ENCODE data around the gene PODNL1. TPM values are rescaled to one million over a fixed set of nuclear protein-coding genes. Genes with fewer than 3 reads are reported as not detected.

PODNL1 gene
- total and polyA plus RNA-seq, 2 experiments from 2014 or later, result 0.24 TPM; not detected in 1

- ATAC-seq (no peak), DNase-seq (ENCODE audit: low spot score) (no peak)
- Histone ChIP-seq H3K4me3 (no peak overlapping the region), H4K20me1 (replicated peaks; ENCODE audit: insufficient read depth) (peaks cover 4% of the 10 kb centered on the region; the same call in 1 of the 2 replicates), H3K27me3 (ENCODE audit: insufficient read depth) (no peaks in the 10 kb centered on the region), H2AFZ (no peak overlapping the region), H3K36me3 (ENCODE audit: insufficient read depth) (peaks cover 7% of the 10 kb centered on the region; the same call in 1 of the 2 replicates), H3K79me2 (replicated peaks; ENCODE audit: insufficient read depth) (peaks cover 17% of the 10 kb centered on the region), H3K4me2 (no peak overlapping the region), H3F3A (replicated peaks; ENCODE audit: low read depth) (no peaks in the 10 kb centered on the region), H3K9me2 (ENCODE audit: insufficient read depth) (no peaks in the 10 kb centered on the region), H3K4me1 (ENCODE audit: insufficient read depth) (peaks cover 8% of the 10 kb centered on the region; the same call in 1 of the 2 replicates), H3K27ac (ENCODE audit: low read depth) (no peak overlapping the region)
- H3K27me3 Mint-ChIP-seq (ENCODE audit: insufficient read depth, low read depth, poor library complexity), result no peaks in the 10 kb centered on the region
- no peaks in the 10 kb centered on the region; the same call in 2 of the 3 replicates for H3K9me3 Mint-ChIP-seq
- no peak for TF ChIP-seq ZNF114 (CRISPR knock-in tag; IDR thresholded peaks at IDR 0.05)
- no peak for TF ChIP-seq NANOG (IDR thresholded peaks at IDR 0.05; ENCODE audit: borderline replicate concordance)
- TF ChIP-seq EZH2phosphoT487 (IDR thresholded peaks at IDR 0.05; ENCODE audit: unreplicated experiment), result no peak
- no peak for TF ChIP-seq CREB1 (CRISPR knock-in tag; IDR thresholded peaks at IDR 0.05; ENCODE audit: low read depth)
- TF ChIP-seq, protein P1, sequence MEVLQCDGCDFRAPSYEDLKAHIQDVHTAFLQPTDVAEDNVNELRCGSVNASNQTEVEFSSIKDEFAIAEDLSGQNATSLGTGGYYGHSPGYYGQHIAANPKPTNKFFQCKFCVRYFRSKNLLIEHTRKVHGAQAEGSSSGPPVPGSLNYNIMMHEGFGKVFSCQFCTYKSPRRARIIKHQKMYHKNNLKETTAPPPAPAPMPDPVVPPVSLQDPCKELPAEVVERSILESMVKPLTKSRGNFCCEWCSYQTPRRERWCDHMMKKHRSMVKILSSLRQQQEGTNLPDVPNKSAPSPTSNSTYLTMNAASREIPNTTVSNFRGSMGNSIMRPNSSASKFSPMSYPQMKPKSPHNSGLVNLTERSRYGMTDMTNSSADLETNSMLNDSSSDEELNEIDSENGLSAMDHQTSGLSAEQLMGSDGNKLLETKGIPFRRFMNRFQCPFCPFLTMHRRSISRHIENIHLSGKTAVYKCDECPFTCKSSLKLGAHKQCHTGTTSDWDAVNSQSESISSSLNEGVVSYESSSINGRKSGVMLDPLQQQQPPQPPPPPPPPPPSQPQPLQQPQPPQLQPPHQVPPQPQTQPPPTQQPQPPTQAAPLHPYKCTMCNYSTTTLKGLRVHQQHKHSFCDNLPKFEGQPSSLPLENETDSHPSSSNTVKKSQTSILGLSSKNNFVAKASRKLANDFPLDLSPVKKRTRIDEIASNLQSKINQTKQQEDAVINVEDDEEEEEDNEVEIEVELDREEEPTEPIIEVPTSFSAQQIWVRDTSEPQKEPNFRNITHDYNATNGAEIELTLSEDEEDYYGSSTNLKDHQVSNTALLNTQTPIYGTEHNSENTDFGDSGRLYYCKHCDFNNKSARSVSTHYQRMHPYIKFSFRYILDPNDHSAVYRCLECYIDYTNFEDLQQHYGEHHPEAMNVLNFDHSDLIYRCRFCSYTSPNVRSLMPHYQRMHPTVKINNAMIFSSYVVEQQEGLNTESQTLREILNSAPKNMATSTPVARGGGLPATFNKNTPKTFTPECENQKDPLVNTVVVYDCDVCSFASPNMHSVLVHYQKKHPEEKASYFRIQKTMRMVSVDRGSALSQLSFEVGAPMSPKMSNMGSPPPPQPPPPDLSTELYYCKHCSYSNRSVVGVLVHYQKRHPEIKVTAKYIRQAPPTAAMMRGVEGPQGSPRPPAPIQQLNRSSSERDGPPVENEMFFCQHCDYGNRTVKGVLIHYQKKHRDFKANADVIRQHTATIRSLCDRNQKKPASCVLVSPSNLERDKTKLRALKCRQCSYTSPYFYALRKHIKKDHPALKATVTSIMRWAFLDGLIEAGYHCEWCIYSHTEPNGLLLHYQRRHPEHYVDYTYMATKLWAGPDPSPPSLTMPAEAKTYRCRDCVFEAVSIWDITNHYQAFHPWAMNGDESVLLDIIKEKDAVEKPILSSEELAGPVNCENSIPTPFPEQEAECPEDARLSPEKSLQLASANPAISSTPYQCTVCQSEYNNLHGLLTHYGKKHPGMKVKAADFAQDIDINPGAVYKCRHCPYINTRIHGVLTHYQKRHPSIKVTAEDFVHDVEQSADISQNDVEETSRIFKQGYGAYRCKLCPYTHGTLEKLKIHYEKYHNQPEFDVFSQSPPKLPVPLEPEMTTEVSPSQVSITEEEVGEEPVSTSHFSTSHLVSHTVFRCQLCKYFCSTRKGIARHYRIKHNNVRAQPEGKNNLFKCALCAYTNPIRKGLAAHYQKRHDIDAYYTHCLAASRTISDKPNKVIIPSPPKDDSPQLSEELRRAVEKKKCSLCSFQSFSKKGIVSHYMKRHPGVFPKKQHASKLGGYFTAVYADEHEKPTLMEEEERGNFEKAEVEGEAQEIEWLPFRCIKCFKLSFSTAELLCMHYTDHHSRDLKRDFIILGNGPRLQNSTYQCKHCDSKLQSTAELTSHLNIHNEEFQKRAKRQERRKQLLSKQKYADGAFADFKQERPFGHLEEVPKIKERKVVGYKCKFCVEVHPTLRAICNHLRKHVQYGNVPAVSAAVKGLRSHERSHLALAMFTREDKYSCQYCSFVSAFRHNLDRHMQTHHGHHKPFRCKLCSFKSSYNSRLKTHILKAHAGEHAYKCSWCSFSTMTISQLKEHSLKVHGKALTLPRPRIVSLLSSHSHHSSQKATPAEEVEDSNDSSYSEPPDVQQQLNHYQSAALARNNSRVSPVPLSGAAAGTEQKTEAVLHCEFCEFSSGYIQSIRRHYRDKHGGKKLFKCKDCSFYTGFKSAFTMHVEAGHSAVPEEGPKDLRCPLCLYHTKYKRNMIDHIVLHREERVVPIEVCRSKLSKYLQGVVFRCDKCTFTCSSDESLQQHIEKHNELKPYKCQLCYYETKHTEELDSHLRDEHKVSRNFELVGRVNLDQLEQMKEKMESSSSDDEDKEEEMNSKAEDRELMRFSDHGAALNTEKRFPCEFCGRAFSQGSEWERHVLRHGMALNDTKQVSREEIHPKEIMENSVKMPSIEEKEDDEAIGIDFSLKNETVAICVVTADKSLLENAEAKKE (CRISPR knock-in tag; IDR thresholded peaks at IDR 0.05), result no peak
- no peak for TF ChIP-seq CTCF (conservative IDR thresholded peaks at IDR 0.05; ENCODE audit: low read depth in 2 of 2)
- no peak for TF ChIP-seq JUNB (IDR thresholded peaks at IDR 0.05; ENCODE audit: unreplicated experiment)
- no peak overlapping the region for H3K27ac Mint-ChIP-seq
- H3K36me3 Mint-ChIP-seq (ENCODE audit: low read depth), result peaks cover 14% of the 10 kb centered on the region; the same call in 2 of the 3 replicates
- peaks cover 9% of the 10 kb centered on the region for H3K4me1 Mint-ChIP-seq
- H3K4me3 Mint-ChIP-seq, result no peak overlapping the region
These were observed 12.8 kb upstream of the PODNL1 start for GRCh38 chr19:13951043-13951442.
